Upper lobe of right lung (tissue), 1 donor: ENCODE results near the gene SMIM36. TPM values are rescaled to one million over a fixed set of nuclear protein-coding genes. Genes with fewer than 3 reads are reported as not detected.
"Not testable (repeated sequence)": the region's sequence is repeated elsewhere in the genome, so short reads cannot be mapped to it uniquely, and the experiment has no call there.

ENCODE experiments used
- ATAC-seq: fragments of 200-7000 bp; cut with Tn5 transposase; one replicate; pipeline ENCODE4 v1.9.1; 2020; ENCODE audit warnings: mild to moderate bottlenecking, moderate library complexity
- DNase-seq: peaks from one replicate; pipeline ENCODE4 v3.0.0-alpha.2; 2020
- H3K27ac ChIP-seq: fragments of 200-600 bp; one replicate; pipeline ENCODE4 v1.8.0; 2022
- H3K27me3 ChIP-seq: fragments of 200-600 bp; one replicate; pipeline ENCODE4 v1.8.0; 2022; ENCODE audit warnings: mild to moderate bottlenecking
- H3K36me3 ChIP-seq: fragments of 200-600 bp; one replicate; pipeline ENCODE4 v1.8.0; 2022
- H3K4me1 ChIP-seq: fragments of 200-600 bp; one replicate; pipeline ENCODE4 v1.8.0; 2022
- H3K4me3 ChIP-seq: fragments of 200-600 bp; one replicate; pipeline ENCODE4 v1.8.0; 2022; ENCODE audit warnings: mild to moderate bottlenecking
- H3K9me3 ChIP-seq: fragments of 200-600 bp; one replicate; pipeline ENCODE4 v1.8.0; 2022
- intact Hi-C: fragments of 100-400 bp; cut with DNase I; formaldehyde crosslinking; loops from one replicate; pipeline ENCODE4 v1.11.0; 2022
- total RNA-seq: library from RNA; stranded (reverse); fragmentation: NEBNext Ultra II Directional; extraction: Animal tissue kit (Norgen Biotek cat#: 25700); gene quantifications from one replicate; pipeline ENCODE4 v1.2.1, GENCODE V29; 2021
- TF ChIP-seq, protein P1 (sequence below): fragments of 200-600 bp; IDR thresholded peaks from one replicate; pipeline ENCODE4 v1.8.0; 2022; ENCODE audit warnings: antibody characterized with exemption
- donor health status: DM: no; HTN: yes; CAD: no; lungs with severe emphysema.

Gene SMIM36
- total RNA-seq, 1 donor from 2014 or later: not detected

DNA sequence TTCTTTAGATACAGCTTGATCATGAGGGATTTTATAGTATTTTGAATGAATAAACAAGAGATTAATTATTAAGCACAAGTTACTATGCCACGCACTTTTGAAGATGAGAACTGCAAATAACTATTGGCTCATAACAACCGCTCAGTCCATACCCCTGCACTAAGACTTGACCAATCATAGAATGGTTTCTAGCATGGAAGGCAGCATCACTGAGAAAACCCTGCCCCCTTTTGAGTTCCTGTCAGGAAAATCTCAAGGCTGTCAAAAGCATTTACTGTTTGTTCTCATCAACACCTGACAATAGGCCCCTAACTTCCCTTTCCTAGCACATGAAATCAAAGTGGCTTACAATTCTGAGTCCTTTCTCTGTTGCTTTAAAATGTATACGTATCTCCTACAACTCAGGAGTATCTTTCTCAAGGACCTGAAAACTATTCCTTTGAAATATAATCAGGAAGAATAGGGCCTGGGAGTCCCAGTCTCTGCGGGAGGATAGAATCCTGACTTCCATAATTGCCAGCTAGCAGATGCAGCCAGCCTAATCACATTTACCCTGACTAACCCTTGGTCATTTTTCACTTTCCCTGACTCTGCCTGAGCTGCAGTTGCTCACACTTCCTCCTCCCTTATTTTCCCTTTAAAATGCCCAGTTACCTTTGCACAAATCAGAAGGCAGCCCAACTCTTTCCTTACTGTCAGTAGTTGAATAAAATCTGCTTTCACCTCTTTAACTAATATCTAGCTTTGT, 80.5 kb downstream of the SMIM36 start:
- Histone ChIP-seq H3K4me3 (no peak overlapping the region), H3K27ac (no peak overlapping the region), H3K36me3 (no peaks in the 10 kb centered on the region), H3K4me1 (peaks cover 20% of the 10 kb centered on the region), H3K9me3 (no peaks in the 10 kb centered on the region), H3K27me3 (no peaks in the 10 kb centered on the region)
- no peak for ATAC-seq
- intact Hi-C loops: no loop called here
- TF ChIP-seq, protein P1, sequence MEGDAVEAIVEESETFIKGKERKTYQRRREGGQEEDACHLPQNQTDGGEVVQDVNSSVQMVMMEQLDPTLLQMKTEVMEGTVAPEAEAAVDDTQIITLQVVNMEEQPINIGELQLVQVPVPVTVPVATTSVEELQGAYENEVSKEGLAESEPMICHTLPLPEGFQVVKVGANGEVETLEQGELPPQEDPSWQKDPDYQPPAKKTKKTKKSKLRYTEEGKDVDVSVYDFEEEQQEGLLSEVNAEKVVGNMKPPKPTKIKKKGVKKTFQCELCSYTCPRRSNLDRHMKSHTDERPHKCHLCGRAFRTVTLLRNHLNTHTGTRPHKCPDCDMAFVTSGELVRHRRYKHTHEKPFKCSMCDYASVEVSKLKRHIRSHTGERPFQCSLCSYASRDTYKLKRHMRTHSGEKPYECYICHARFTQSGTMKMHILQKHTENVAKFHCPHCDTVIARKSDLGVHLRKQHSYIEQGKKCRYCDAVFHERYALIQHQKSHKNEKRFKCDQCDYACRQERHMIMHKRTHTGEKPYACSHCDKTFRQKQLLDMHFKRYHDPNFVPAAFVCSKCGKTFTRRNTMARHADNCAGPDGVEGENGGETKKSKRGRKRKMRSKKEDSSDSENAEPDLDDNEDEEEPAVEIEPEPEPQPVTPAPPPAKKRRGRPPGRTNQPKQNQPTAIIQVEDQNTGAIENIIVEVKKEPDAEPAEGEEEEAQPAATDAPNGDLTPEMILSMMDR: no peak
- DNase-seq: no peak

DNA sequence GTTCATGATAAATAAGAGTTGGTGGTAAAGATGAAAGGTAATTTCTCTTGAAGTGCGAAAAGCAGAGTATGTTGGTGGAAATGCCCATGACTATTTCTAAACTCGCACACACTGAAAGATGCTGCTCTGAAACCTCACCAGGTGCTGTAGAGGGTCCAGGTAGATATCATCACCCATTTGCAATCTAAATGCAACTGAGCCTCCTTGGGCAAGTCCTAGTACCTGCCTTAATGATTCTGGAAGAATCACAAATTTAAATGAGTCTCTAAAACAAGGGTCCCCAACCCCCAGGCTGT, 83.7 kb downstream of the SMIM36 start:
- no peaks in the 10 kb centered on the region for H3K9me3 ChIP-seq
- TF ChIP-seq, protein P1: no peak
- no peak overlapping the region for H3K4me3 ChIP-seq
- no peak for ATAC-seq
- intact Hi-C loops: no loop called here
- H3K36me3 ChIP-seq: no peaks in the 10 kb centered on the region
- H3K27ac ChIP-seq: no peak overlapping the region
- no peaks in the 10 kb centered on the region for H3K27me3 ChIP-seq
- peaks cover 3% of the 10 kb centered on the region for H3K4me1 ChIP-seq
- no peak for DNase-seq

DNA sequence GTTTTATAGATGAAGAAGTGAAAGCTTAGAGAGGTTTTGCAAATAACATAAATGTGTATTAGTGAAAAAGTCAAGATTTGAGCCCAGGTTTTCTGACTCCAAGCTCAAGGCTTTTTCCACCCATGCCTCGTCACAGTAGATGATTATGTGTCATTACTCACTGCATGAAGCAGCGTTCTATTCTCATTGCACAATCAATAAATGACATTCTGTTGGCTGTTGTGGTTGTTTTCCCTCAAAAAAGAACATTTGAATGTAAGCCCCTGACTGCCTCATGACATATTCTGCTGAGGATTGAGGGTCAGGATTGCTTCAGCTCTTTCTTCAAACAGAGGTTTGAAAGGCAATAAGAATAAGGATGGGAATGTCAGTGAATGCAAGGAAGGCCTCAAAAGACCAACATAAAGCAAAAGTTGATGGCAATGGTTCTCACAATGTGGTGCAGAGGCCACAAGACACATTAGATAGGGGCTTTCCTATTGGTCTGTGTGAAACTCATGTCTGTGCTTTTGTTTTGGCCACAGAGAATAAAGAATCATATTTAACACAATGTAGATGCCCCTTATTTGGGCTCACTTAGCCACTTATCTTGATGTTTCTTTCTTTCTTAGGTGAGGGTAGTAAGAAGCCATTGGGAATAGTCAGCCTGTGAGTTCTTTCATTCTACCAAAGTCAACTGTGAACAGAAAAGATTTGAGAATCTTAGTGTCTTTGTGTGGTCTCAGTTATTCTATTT, 84.2 kb downstream of the SMIM36 start:
- Histone ChIP-seq H3K9me3 (no peaks in the 10 kb centered on the region), H3K27ac (no peak overlapping the region), H3K36me3 (no peaks in the 10 kb centered on the region), H3K4me1 (peaks cover 4% of the 10 kb centered on the region), H3K4me3 (no peak overlapping the region), H3K27me3 (no peaks in the 10 kb centered on the region)
- intact Hi-C loops: no loop called here
- TF ChIP-seq, protein P1: no peak
- DNase-seq: no peak
- no peak for ATAC-seq

DNA sequence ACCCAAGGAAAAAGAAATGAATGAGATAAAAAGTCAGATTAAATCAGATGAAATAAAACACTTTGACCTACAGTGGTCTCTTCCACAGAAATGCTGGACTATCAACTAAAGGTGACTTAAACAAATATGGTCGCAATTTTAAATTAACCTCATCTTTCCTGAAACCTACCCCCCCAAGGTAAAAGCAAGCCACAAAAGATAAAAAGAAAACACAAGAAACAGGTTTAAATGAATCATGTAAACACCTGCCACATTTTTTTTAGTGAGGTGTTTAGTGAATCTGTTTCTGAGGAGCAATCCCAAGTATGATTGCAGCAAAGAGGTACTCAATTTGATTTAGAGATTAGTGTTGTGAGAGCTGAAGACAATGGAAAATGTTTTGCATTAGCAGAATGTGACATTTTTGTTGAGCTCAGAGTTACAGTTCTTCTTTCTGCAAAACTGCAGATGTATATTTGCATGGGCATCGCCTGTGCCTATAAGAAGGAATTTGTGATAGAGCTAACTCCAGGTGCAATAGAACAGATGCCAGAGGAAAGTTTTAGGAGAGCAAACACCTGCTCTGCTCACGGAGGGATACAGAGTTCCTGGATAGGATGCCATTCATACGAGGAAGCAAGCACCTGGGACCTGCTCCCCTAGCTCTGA, 86.2 kb downstream of the SMIM36 start:
- H3K36me3 ChIP-seq: no peaks in the 10 kb centered on the region
- H3K4me3 ChIP-seq: no peak overlapping the region
- no peak for ATAC-seq
- DNase-seq: no peak
- peaks cover 9% of the 10 kb centered on the region for H3K4me1 ChIP-seq
- no peak overlapping the region for H3K27ac ChIP-seq
- no peaks in the 10 kb centered on the region for H3K27me3 ChIP-seq
- TF ChIP-seq, protein P1: no peak
- H3K9me3 ChIP-seq: no peaks in the 10 kb centered on the region
- intact Hi-C loops: no loop called here

DNA sequence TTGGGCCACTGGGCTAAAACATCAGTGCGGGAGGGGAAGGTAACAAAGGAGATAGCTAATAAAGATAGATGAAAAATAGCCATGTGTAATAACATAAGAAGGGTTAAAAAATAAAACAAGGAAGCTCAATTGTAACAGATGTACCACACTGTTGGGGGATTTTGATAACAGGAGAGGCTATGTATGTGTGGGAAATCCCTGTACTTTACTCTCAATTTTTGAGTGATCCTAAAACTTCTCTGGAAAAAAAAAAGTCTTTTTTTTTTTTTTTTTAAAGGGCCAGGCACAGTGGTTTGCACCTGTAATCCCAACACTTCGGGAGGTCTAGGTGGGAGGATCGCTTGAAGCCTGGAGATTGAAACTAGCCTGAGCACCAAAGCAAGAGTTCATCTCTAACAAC, 87.7 kb downstream of the SMIM36 start:
- ATAC-seq: no peak
- Histone ChIP-seq H3K27ac (no peak overlapping the region), H3K36me3 (no peaks in the 10 kb centered on the region), H3K4me3 (no peak overlapping the region), H3K9me3 (no peaks in the 10 kb centered on the region), H3K27me3 (no peaks in the 10 kb centered on the region), H3K4me1 (peaks cover 16% of the 10 kb centered on the region)
- intact Hi-C loops: no loop called here
- DNase-seq: no peak
- TF ChIP-seq, protein P1: no peak

DNA sequence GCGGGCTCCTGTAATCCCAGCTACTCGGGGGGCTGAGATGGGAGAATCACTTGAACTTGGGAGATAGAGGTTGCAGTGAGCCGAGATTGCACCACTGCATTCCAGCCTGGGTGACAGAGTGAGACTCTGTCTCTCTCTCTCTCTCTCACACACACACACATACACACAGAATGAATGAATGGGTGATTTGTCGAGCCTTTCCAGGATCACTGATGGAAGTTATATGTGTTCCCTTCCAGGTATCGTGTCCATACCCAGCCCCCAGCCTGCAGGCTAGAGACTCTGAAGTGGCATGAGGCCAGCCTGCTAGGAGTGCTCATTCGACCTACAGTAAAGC, 88.5 kb downstream of the SMIM36 start:
- H3K36me3 ChIP-seq, H3K9me3 ChIP-seq, ATAC-seq, DNase-seq, intact Hi-C loops, H3K27me3 ChIP-seq, H3K27ac ChIP-seq, H3K4me3 ChIP-seq: not testable (repeated sequence)
- peaks cover 16% of the 10 kb centered on the region for H3K4me1 ChIP-seq
